Activated naive CD8-positive, alpha-beta T cell treated with anti-CD3 and anti-CD28 coated beads for 36 hours (primary cell): ENCODE data around the gene CMPK2. TPM values are rescaled to one million over a fixed set of nuclear protein-coding genes. Genes with fewer than 3 reads are reported as not detected.

Experiments used
- DNase-seq: peaks from one replicate; pipeline ENCODE4 v3.0.0; 2021
- H3K27ac Mint-ChIP-seq: one replicate; pipeline ENCODE4 v1.8.0; 2022; ENCODE audit warnings: mild to moderate bottlenecking, moderate library complexity, mixed read lengths
- H3K27me3 Mint-ChIP-seq: one replicate; pipeline ENCODE4 v1.8.0; 2022; ENCODE audit warnings: mild to moderate bottlenecking, mixed read lengths
- H3K36me3 Mint-ChIP-seq: one replicate; pipeline ENCODE4 v1.8.0; 2021; ENCODE audit warnings: mild to moderate bottlenecking, mixed read lengths
- H3K4me1 Mint-ChIP-seq: one replicate; pipeline ENCODE4 v1.8.0; 2021; ENCODE audit warnings: mixed read lengths
- H3K4me3 Mint-ChIP-seq: one replicate; pipeline ENCODE4 v1.8.0; 2022; ENCODE audit warnings: mild to moderate bottlenecking, moderate library complexity, mixed read lengths
- H3K9me3 Mint-ChIP-seq: one replicate; pipeline ENCODE4 v1.8.0; 2022; ENCODE audit warnings: mixed read lengths
- total RNA-seq, 2 experiments: library from RNA; stranded (reverse); gene quantifications; one replicate each; pipeline ENCODE4 v1.2.3, GENCODE V29; 2021

The CMPK2 gene
- total RNA-seq, 2 experiments from 2014 or later: 11.8 to 13.2 TPM

GRCh38 chr2:6838673-6839319 lies 26.9 kb downstream of the CMPK2 start:
- DNase-seq: no peak
- Mint-ChIP-seq H3K4me1 (peaks cover 10% of the 10 kb centered on the region), H3K36me3 (peaks cover 14% of the 10 kb centered on the region), H3K4me3 (no peak overlapping the region), H3K9me3 (peaks cover 26% of the 10 kb centered on the region), H3K27ac (no peak overlapping the region), H3K27me3 (no peaks in the 10 kb centered on the region)

- peaks cover 16% of the 10 kb centered on the region for H3K4me1 Mint-ChIP-seq
- H3K9me3 Mint-ChIP-seq: peaks cover 33% of the 10 kb centered on the region
- no peak for DNase-seq
- H3K27ac Mint-ChIP-seq: peak overlapping the region; percentile 6
- no peak overlapping the region for H3K4me3 Mint-ChIP-seq
- H3K36me3 Mint-ChIP-seq: peaks cover 22% of the 10 kb centered on the region
- H3K27me3 Mint-ChIP-seq: no peaks in the 10 kb centered on the region
These were observed 30.2 kb downstream of the CMPK2 start for GRCh38 chr2:6835467-6835866.

- H3K4me1 Mint-ChIP-seq: peaks cover 16% of the 10 kb centered on the region
- DNase-seq: no peak
- H3K27ac Mint-ChIP-seq: no peak overlapping the region
- H3K36me3 Mint-ChIP-seq: peaks cover 20% of the 10 kb centered on the region
- no peaks in the 10 kb centered on the region for H3K27me3 Mint-ChIP-seq
- H3K4me3 Mint-ChIP-seq: no peak overlapping the region
- H3K9me3 Mint-ChIP-seq: peaks cover 36% of the 10 kb centered on the region
These were observed 31.5 kb downstream of the CMPK2 start for GRCh38 chr2:6834163-6834562.

GRCh38 chr2:6833300-6833604 lies 32.5 kb downstream of the CMPK2 start:
- Mint-ChIP-seq H3K9me3 (peaks cover 35% of the 10 kb centered on the region), H3K27ac (peak overlapping the region; percentile 21), H3K36me3 (peaks cover 20% of the 10 kb centered on the region), H3K4me1 (peaks cover 16% of the 10 kb centered on the region), H3K27me3 (no peaks in the 10 kb centered on the region), H3K4me3 (no peak overlapping the region)
- no peak for DNase-seq

GRCh38 chr2:6832596-6833299 lies 33.0 kb downstream of the CMPK2 start:
- Mint-ChIP-seq H3K4me1 (peaks cover 20% of the 10 kb centered on the region), H3K27ac (peak overlapping the region; percentile 21), H3K4me3 (no peak overlapping the region), H3K36me3 (peaks cover 19% of the 10 kb centered on the region), H3K27me3 (no peaks in the 10 kb centered on the region), H3K9me3 (peaks cover 34% of the 10 kb centered on the region)
- DNase-seq: no peak

- Mint-ChIP-seq H3K27ac (no peak overlapping the region), H3K4me1 (peaks cover 20% of the 10 kb centered on the region), H3K27me3 (no peaks in the 10 kb centered on the region), H3K36me3 (peaks cover 19% of the 10 kb centered on the region), H3K9me3 (peaks cover 34% of the 10 kb centered on the region), H3K4me3 (no peak overlapping the region)
- no peak for DNase-seq
These were observed 34.5 kb downstream of the CMPK2 start for GRCh38 chr2:6831229-6831628.

GRCh38 chr2:6828299-6828584 lies 37.5 kb downstream of the CMPK2 start:
- no peak for DNase-seq
- H3K36me3 Mint-ChIP-seq: peaks cover 15% of the 10 kb centered on the region
- no peak overlapping the region for H3K27ac Mint-ChIP-seq
- H3K4me3 Mint-ChIP-seq: no peak overlapping the region
- no peaks in the 10 kb centered on the region for H3K27me3 Mint-ChIP-seq
- peaks cover 23% of the 10 kb centered on the region for H3K9me3 Mint-ChIP-seq
- peaks cover 10% of the 10 kb centered on the region for H3K4me1 Mint-ChIP-seq

- Mint-ChIP-seq H3K4me3 (no peak overlapping the region), H3K27me3 (no peaks in the 10 kb centered on the region), H3K27ac (no peak overlapping the region), H3K4me1 (peaks cover 5% of the 10 kb centered on the region), H3K36me3 (peaks cover 10% of the 10 kb centered on the region), H3K9me3 (peaks cover 18% of the 10 kb centered on the region)
- DNase-seq: no peak
These were observed 38.0 kb downstream of the CMPK2 start for GRCh38 chr2:6827566-6828298.

- no peaks in the 10 kb centered on the region for H3K27me3 Mint-ChIP-seq
- no peak overlapping the region for H3K4me3 Mint-ChIP-seq
- H3K9me3 Mint-ChIP-seq: peaks cover 13% of the 10 kb centered on the region
- DNase-seq: peak; percentile 48
- no peak overlapping the region for H3K27ac Mint-ChIP-seq
- H3K36me3 Mint-ChIP-seq: peaks cover 8% of the 10 kb centered on the region
- peaks cover 5% of the 10 kb centered on the region for H3K4me1 Mint-ChIP-seq
These were observed 39.4 kb downstream of the CMPK2 start for GRCh38 chr2:6826081-6826913.

- Mint-ChIP-seq H3K9me3 (peaks cover 1% of the 10 kb centered on the region), H3K36me3 (no peaks in the 10 kb centered on the region), H3K27me3 (no peaks in the 10 kb centered on the region), H3K27ac (no peak overlapping the region), H3K4me3 (no peak overlapping the region), H3K4me1 (peaks cover 5% of the 10 kb centered on the region)
- DNase-seq: no peak
These were observed 40.7 kb downstream of the CMPK2 start for GRCh38 chr2:6824962-6825361.

- Mint-ChIP-seq H3K36me3 (no peaks in the 10 kb centered on the region), H3K4me1 (peaks cover 4% of the 10 kb centered on the region), H3K4me3 (no peak overlapping the region), H3K27me3 (no peaks in the 10 kb centered on the region), H3K9me3 (no peaks in the 10 kb centered on the region), H3K27ac (no peak overlapping the region)
- DNase-seq: no peak
These were observed 42.6 kb downstream of the CMPK2 start for GRCh38 chr2:6823111-6823510.

- no peak overlapping the region for H3K27ac Mint-ChIP-seq
- H3K9me3 Mint-ChIP-seq: no peaks in the 10 kb centered on the region
- H3K36me3 Mint-ChIP-seq: no peaks in the 10 kb centered on the region
These were observed 43.3 kb downstream of the CMPK2 start for GRCh38 chr2:6822406-6822805.

GRCh38 chr2:6820903-6821584 lies 44.7 kb downstream of the CMPK2 start:
- no peak for DNase-seq
- H3K9me3 Mint-ChIP-seq: no peaks in the 10 kb centered on the region
- no peak overlapping the region for H3K4me3 Mint-ChIP-seq
- H3K27ac Mint-ChIP-seq: no peak overlapping the region
- H3K4me1 Mint-ChIP-seq: no peaks in the 10 kb centered on the region
- no peaks in the 10 kb centered on the region for H3K27me3 Mint-ChIP-seq
- H3K36me3 Mint-ChIP-seq: no peaks in the 10 kb centered on the region

More at GRCh38 chr2:6822406-6822805, 43.3 kb downstream of the CMPK2 start:
- H3K27me3 Mint-ChIP-seq: no peaks in the 10 kb centered on the region
- no peak overlapping the region for H3K4me3 Mint-ChIP-seq
- DNase-seq: no peak
- H3K4me1 Mint-ChIP-seq: peaks cover 1% of the 10 kb centered on the region

GRCh38 chr2:6820236-6820635 lies 45.5 kb downstream of the CMPK2 start:
- H3K36me3 Mint-ChIP-seq: no peaks in the 10 kb centered on the region
- DNase-seq: no peak
- no peaks in the 10 kb centered on the region for H3K4me1 Mint-ChIP-seq
- no peak overlapping the region for H3K4me3 Mint-ChIP-seq
- H3K27me3 Mint-ChIP-seq: no peaks in the 10 kb centered on the region
- no peaks in the 10 kb centered on the region for H3K9me3 Mint-ChIP-seq
- no peak overlapping the region for H3K27ac Mint-ChIP-seq

GRCh38 chr2:6819668-6820067 lies 46.0 kb downstream of the CMPK2 start:
- no peaks in the 10 kb centered on the region for H3K27me3 Mint-ChIP-seq
- H3K27ac Mint-ChIP-seq: no peak overlapping the region
- no peak for DNase-seq
- no peak overlapping the region for H3K4me3 Mint-ChIP-seq
- H3K9me3 Mint-ChIP-seq: no peaks in the 10 kb centered on the region
- no peaks in the 10 kb centered on the region for H3K4me1 Mint-ChIP-seq
- H3K36me3 Mint-ChIP-seq: no peaks in the 10 kb centered on the region
